Measurements from ENCODE around the gene B3GAT2. TPM values are rescaled to one million over a fixed set of nuclear protein-coding genes. Genes with fewer than 3 reads are reported as not detected.

B3GAT2 gene
- total RNA-seq, 1 experiment from 2014 or later, result not detected

GRCh38 chr6:70998148-70998547 is 41.3 kb upstream of the B3GAT2 start:
- intact Hi-C loops (cut with micrococcal nuclease), result no loop called here

GRCh38 chr6:70997379-70997778 is 40.5 kb upstream of the B3GAT2 start:
- POLR2A ChIA-PET, result no interaction called here
- CTCF ChIA-PET, result no interaction called here
- no peak overlapping the region for H3K4me3 ChIP-seq (replicated peaks in 1 of 2; ENCODE audit: low read depth in 1 of 2, low read length in 2 of 2)
- H3K9ac ChIP-seq (ENCODE audit: low read length), result no peak overlapping the region
- intact Hi-C loops (cut with micrococcal nuclease), result no loop called here
- DNase-seq (ENCODE audit: low read depth, low spot score) (no peak), ATAC-seq (no peak)
- peaks cover 15% of the 10 kb centered on the region for H3K27me3 ChIP-seq (ENCODE audit: insufficient read depth, low read length)
- H3K4me2 ChIP-seq (ENCODE audit: low read length), result no peak overlapping the region
- H4K20me1 ChIP-seq (ENCODE audit: insufficient read depth), result no peaks in the 10 kb centered on the region
- no peak overlapping the region for H2AFZ ChIP-seq (ENCODE audit: low read depth, low read length, poor library complexity, severe bottlenecking)
- H3K79me2 ChIP-seq (ENCODE audit: insufficient read depth, low read length), result no peaks in the 10 kb centered on the region
- H3K27ac ChIP-seq (ENCODE audit: low read depth, low read length), result no peak overlapping the region
- no peaks in the 10 kb centered on the region for H3K9me2 ChIP-seq (ENCODE audit: insufficient read depth)
- BruUV-seq (replicated peaks), result no TSS peak
- no peak for TF ChIP-seq ZFX (IDR thresholded peaks at IDR 0.05)
- no peak for TF ChIP-seq SRF (IDR thresholded peaks at IDR 0.05; ENCODE audit: low read depth)
- no peaks in the 10 kb centered on the region for H3K4me1 ChIP-seq (ENCODE audit: control insufficient read depth in 1 of 2, insufficient read depth in 2 of 2, low read length in 2 of 2)
- H3K9me3 ChIP-seq (ENCODE audit: control insufficient read depth in 1 of 2, insufficient read depth in 1 of 2, low read depth in 1 of 2, low read length in 2 of 2), result no peaks in the 10 kb centered on the region
- H3K36me3 ChIP-seq (ENCODE audit: control insufficient read depth in 1 of 2, insufficient read depth in 2 of 2, low read length in 2 of 2), result no peaks in the 10 kb centered on the region
- RAD21 ChIA-PET (ENCODE audit: low non-redundant PET in 1 of 2, low total read pairs in 2 of 2, uncharacterized antibody in 2 of 2, unreplicated experiment in 2 of 2), result no interaction called here

More at GRCh38 chr6:70998148-70998547, 41.3 kb upstream of the B3GAT2 start:
- ChIA-PET POLR2A (no interaction called here), CTCF (no interaction called here), RAD21 (ENCODE audit: low non-redundant PET in 1 of 2, low total read pairs in 2 of 2, uncharacterized antibody in 2 of 2, unreplicated experiment in 2 of 2) (no interaction called here)
- H3K4me1 ChIP-seq (ENCODE audit: control insufficient read depth in 1 of 2, insufficient read depth in 2 of 2, low read length in 2 of 2), result no peaks in the 10 kb centered on the region
- BruUV-seq (replicated peaks), result no TSS peak
- ATAC-seq, result no peak
- H3K27ac ChIP-seq (ENCODE audit: low read depth, low read length), result no peak overlapping the region
- H3K9ac ChIP-seq (ENCODE audit: low read length), result no peak overlapping the region
- H3K27me3 ChIP-seq (ENCODE audit: insufficient read depth, low read length), result peaks cover 15% of the 10 kb centered on the region
- no peak overlapping the region for H3K4me3 ChIP-seq (replicated peaks in 1 of 2; ENCODE audit: low read depth in 1 of 2, low read length in 2 of 2)
- H4K20me1 ChIP-seq (ENCODE audit: insufficient read depth), result no peaks in the 10 kb centered on the region
- no peaks in the 10 kb centered on the region for H3K36me3 ChIP-seq (ENCODE audit: control insufficient read depth in 1 of 2, insufficient read depth in 2 of 2, low read length in 2 of 2)
- no peaks in the 10 kb centered on the region for H3K79me2 ChIP-seq (ENCODE audit: insufficient read depth, low read length)
- DNase-seq (ENCODE audit: low read depth, low spot score), result no peak
- no peak overlapping the region for H3K4me2 ChIP-seq (ENCODE audit: low read length)
- TF ChIP-seq JUND (IDR thresholded peaks at IDR 0.05), result no peak
- no peak for TF ChIP-seq EZH2 (IDR thresholded peaks at IDR 0.05)
- no peaks in the 10 kb centered on the region for H3K9me2 ChIP-seq (ENCODE audit: insufficient read depth)
- H3K9me3 ChIP-seq (ENCODE audit: control insufficient read depth in 1 of 2, insufficient read depth in 1 of 2, low read depth in 1 of 2, low read length in 2 of 2), result no peaks in the 10 kb centered on the region
- H2AFZ ChIP-seq (ENCODE audit: low read depth, low read length, poor library complexity, severe bottlenecking), result no peak overlapping the region

- H3K4me3 ChIP-seq (replicated peaks in 1 of 2; ENCODE audit: low read depth in 1 of 2, low read length in 2 of 2), result no peak overlapping the region
- DNase-seq (ENCODE audit: low read depth, low spot score), result no peak
- no peaks in the 10 kb centered on the region for H3K9me2 ChIP-seq (ENCODE audit: insufficient read depth)
- no peak overlapping the region for H3K9ac ChIP-seq (ENCODE audit: low read length)
- no TSS peak for BruUV-seq (replicated peaks)
- H3K9me3 ChIP-seq (ENCODE audit: control insufficient read depth in 1 of 2, insufficient read depth in 1 of 2, low read depth in 1 of 2, low read length in 2 of 2), result no peaks in the 10 kb centered on the region
- CTCF ChIA-PET, result no interaction called here
- no peaks in the 10 kb centered on the region for H3K36me3 ChIP-seq (ENCODE audit: control insufficient read depth in 1 of 2, insufficient read depth in 2 of 2, low read length in 2 of 2)
- no peak for ATAC-seq
- H2AFZ ChIP-seq (ENCODE audit: low read depth, low read length, poor library complexity, severe bottlenecking), result no peak overlapping the region
- POLR2A ChIA-PET, result no interaction called here
- RAD21 ChIA-PET (ENCODE audit: low non-redundant PET in 1 of 2, low total read pairs in 2 of 2, uncharacterized antibody in 2 of 2, unreplicated experiment in 2 of 2), result no interaction called here
- H3K4me2 ChIP-seq (ENCODE audit: low read length), result no peak overlapping the region
- H3K27me3 ChIP-seq (ENCODE audit: insufficient read depth, low read length), result peaks cover 15% of the 10 kb centered on the region
- H4K20me1 ChIP-seq (ENCODE audit: insufficient read depth), result no peaks in the 10 kb centered on the region
- H3K79me2 ChIP-seq (ENCODE audit: insufficient read depth, low read length), result no peaks in the 10 kb centered on the region
- no peak overlapping the region for H3K27ac ChIP-seq (ENCODE audit: low read depth, low read length)
- H3K4me1 ChIP-seq (ENCODE audit: control insufficient read depth in 1 of 2, insufficient read depth in 2 of 2, low read length in 2 of 2), result no peaks in the 10 kb centered on the region
- intact Hi-C loops (cut with micrococcal nuclease), result no loop called here
- TF ChIP-seq JUND (IDR thresholded peaks at IDR 0.05), result no peak
- TF ChIP-seq EGR1 (IDR thresholded peaks at IDR 0.05; ENCODE audit: low read depth), result no peak
- TF ChIP-seq REST (IDR thresholded peaks at IDR 0.05; ENCODE audit: low read depth), result no peak
- TF ChIP-seq ZNF274 (IDR thresholded peaks at IDR 0.05; ENCODE audit: low read depth, low read length), result no peak
- TF ChIP-seq ELF1 (IDR thresholded peaks at IDR 0.05; ENCODE audit: borderline replicate concordance, low read depth), result no peak
- no peak for TF ChIP-seq SP1 (IDR thresholded peaks at IDR 0.05; ENCODE audit: low read depth)
- TF ChIP-seq FOSL1 (IDR thresholded peaks at IDR 0.05; ENCODE audit: low read depth), result no peak
- no peak for TF ChIP-seq CBX3 (IDR thresholded peaks at IDR 0.05; ENCODE audit: low read depth)
- TF ChIP-seq POLR2AphosphoS5 (IDR thresholded peaks at IDR 0.05; ENCODE audit: low read depth, low read length), result no peak
- TF ChIP-seq POLR2A (IDR thresholded peaks at IDR 0.05; ENCODE audit: borderline replicate concordance, extremely low read depth, insufficient read depth, insufficient read length), result no peak
- no peak for TF ChIP-seq EZH2 (IDR thresholded peaks at IDR 0.05)
- TF ChIP-seq RAD21 (IDR thresholded peaks at IDR 0.05; ENCODE audit: low read depth), result no peak
Observed at GRCh38 chr6:70996106-70996505, 39.2 kb upstream of the B3GAT2 start.
